ENCODE measurements around the gene TAGLN.

- no peak for TF ChIP-seq PATZ1 (CRISPR knock-in tag; IDR thresholded peaks at IDR 0.05; ENCODE audit: borderline replicate concordance)
- TF ChIP-seq ZFP30 (CRISPR knock-in tag; IDR thresholded peaks at IDR 0.05), result no peak
- no peak for TF ChIP-seq TOX (CRISPR knock-in tag; IDR thresholded peaks at IDR 0.05; ENCODE audit: borderline replicate concordance)
- TF ChIP-seq TCF4 (CRISPR knock-in tag; IDR thresholded peaks at IDR 0.05; ENCODE audit: borderline replicate concordance), result no peak
- TF ChIP-seq RARB (CRISPR knock-in tag; IDR thresholded peaks at IDR 0.05), result no peak
- TF ChIP-seq GLIS3 (CRISPR knock-in tag; IDR thresholded peaks at IDR 0.05), result no peak
- TF ChIP-seq BACH2 (CRISPR knock-in tag; IDR thresholded peaks at IDR 0.05; ENCODE audit: borderline replicate concordance), result no peak
These were observed 52.3 kb downstream of the TAGLN start for GRCh38 chr11:117251506-117251905.
